ENCODE data around the gene RFXANK.
"Not testable (repeated sequence)": the region's sequence is repeated elsewhere in the genome, so short reads cannot be mapped to it uniquely, and the experiment has no call there.

The RFXANK gene

GRCh38 chr19:19170053-19170872 is 21.8 kb upstream of the RFXANK start, which contains the start of gene MEF2B:
Gene MEF2B (minus strand): TSS chr19:19170263. CDS start chr19:19150735, 19,528 bp downstream.
- peak; percentile 63 to 73 for DNase-seq (ENCODE audit: low read depth in 2 of 2)

GRCh38 chr19:19170873-19171672 is 21.0 kb upstream of the RFXANK start:
- no peak for DNase-seq (ENCODE audit: low read depth in 2 of 2)

GRCh38 chr19:19171821-19172532 is 20.1 kb upstream of the RFXANK start:
- no peak for DNase-seq (ENCODE audit: low read depth in 2 of 2)

- not testable (repeated sequence) for DNase-seq (ENCODE audit: low read depth in 2 of 2)
Measured at GRCh38 chr19:19173243-19173642, 18.8 kb upstream of the RFXANK start.

GRCh38 chr19:19176950-19177349 is 15.1 kb upstream of the RFXANK start:
- no peak for DNase-seq (ENCODE audit: low read depth in 2 of 2)

GRCh38 chr19:19179548-19180441 is 12.3 kb upstream of the RFXANK start:
- no peak for DNase-seq (ENCODE audit: low read depth in 2 of 2)

- no peak for DNase-seq (ENCODE audit: low read depth in 2 of 2)
Measured at GRCh38 chr19:19181488-19181998, 10.5 kb upstream of the RFXANK start.

- peak; percentile 37 to 57 for DNase-seq (ENCODE audit: low read depth in 2 of 2)
Measured at GRCh38 chr19:19185853-19186740, 6.0 kb upstream of the RFXANK start.

GRCh38 chr19:19186742-19187141 is 5.3 kb upstream of the RFXANK start:
- DNase-seq (ENCODE audit: low read depth in 2 of 2): no peak

GRCh38 chr19:19191768-19192077 is 335 bp upstream of the RFXANK start:
- no peak for DNase-seq (ENCODE audit: low read depth in 2 of 2)

- no peak for DNase-seq (ENCODE audit: low read depth in 2 of 2)
Measured at GRCh38 chr19:19192910-19193423, 909 bp downstream of the RFXANK start.

- DNase-seq (ENCODE audit: low read depth in 2 of 2): no peak
Measured at GRCh38 chr19:19193926-19194325, 1.9 kb downstream of the RFXANK start.

GRCh38 chr19:19201697-19202630 is 9.9 kb downstream of the RFXANK start:
- DNase-seq (ENCODE audit: low read depth in 2 of 2): no peak

- DNase-seq (ENCODE audit: low read depth in 2 of 2): no peak
Measured at GRCh38 chr19:19202707-19203011, 10.6 kb downstream of the RFXANK start.

- DNase-seq (ENCODE audit: low read depth in 2 of 2): peak; percentile 88 to 91
Measured at GRCh38 chr19:19203012-19203856, 11.2 kb downstream of the RFXANK start, which contains the start of gene NR2C2AP. Gene NR2C2AP (minus strand): TSS chr19:19203414. CDS start chr19:19203060, 354 bp downstream.

- DNase-seq (ENCODE audit: low read depth in 2 of 2): no peak
Measured at GRCh38 chr19:19204181-19204580, 12.1 kb downstream of the RFXANK start.

All from stimulated activated CD4-positive, alpha-beta T cell treated with anti-CD3 and anti-CD28 coated beads, Interleukin-1b, Interleukin-23, amount 100 ng/mL, for 4 hours (primary cell).